ENCODE measurements around the gene XXYLT1.

DNA sequence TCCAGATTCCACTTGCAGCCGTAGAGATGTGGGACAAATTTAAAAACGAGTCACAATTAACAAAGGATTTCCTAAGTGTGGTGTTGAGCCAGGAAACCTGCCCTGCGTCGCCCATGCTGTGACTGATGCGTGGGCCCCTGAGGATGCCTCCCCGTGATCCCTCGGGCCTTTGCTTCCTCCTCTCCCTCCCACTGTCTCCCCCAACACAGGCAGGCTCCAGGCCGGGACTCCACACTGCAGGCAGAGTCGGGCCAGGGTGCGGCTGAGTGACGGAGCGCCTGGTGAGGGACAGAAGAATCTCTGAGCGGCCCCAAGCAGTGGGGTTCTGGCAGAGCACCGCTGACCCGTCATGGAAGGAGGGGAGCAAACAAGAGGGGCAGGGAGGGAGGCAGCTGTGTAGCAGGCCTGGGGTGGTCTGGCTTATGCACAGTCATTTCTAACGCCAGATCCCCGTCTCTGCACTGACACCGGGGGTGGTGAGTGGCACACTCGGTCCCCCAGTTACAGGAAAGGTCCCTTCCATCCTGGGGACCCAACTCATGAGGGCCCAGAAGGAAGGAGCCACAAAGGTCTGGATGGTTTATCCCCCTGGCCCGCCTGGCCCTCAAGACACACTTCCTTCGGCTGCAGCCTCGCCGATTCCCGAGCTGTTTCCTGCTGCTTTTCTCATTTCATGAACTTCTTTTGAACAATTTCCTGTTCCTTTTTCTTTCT is 91.0 kb downstream of the XXYLT1 start:
- no peak for TF ChIP-seq POLR2A (IDR thresholded peaks at IDR 0.05)
- TF ChIP-seq, protein P1, sequence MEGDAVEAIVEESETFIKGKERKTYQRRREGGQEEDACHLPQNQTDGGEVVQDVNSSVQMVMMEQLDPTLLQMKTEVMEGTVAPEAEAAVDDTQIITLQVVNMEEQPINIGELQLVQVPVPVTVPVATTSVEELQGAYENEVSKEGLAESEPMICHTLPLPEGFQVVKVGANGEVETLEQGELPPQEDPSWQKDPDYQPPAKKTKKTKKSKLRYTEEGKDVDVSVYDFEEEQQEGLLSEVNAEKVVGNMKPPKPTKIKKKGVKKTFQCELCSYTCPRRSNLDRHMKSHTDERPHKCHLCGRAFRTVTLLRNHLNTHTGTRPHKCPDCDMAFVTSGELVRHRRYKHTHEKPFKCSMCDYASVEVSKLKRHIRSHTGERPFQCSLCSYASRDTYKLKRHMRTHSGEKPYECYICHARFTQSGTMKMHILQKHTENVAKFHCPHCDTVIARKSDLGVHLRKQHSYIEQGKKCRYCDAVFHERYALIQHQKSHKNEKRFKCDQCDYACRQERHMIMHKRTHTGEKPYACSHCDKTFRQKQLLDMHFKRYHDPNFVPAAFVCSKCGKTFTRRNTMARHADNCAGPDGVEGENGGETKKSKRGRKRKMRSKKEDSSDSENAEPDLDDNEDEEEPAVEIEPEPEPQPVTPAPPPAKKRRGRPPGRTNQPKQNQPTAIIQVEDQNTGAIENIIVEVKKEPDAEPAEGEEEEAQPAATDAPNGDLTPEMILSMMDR (IDR thresholded peaks at IDR 0.05) = no peak
